HG03558 (cell line): ENCODE results near the gene MUC6.

Experiments
- ATAC-seq: cut with Tn5 transposase; IDR thresholded peaks from one replicate; pipeline ENCODE4 v1.9.1; 2021; ENCODE audit warnings: moderate number of reproducible peaks; ENCODE audit not compliant: unreplicated experiment; ENCODE audit errors: extremely low read depth

Gene MUC6

DNA sequence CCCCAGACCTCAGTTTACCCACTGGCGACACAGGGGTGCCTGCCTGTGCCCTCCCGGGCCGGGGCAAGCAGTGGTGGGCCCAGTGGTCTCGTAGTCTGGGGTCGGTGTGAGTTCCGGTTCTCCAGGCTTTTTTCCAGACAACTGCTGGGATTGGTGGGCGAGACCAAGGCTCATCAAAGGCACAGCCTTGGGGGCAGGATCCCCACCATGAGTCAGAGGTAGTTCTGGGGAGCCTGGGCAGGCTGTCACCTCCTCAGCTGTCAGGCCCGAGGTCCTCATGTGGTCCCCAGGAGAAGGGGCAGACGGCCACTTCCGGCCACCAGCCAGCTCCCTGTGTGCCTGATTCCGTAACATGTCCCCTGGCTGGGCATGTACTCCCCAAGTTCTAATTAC lies 37.3 kb upstream of the MUC6 start:
- ATAC-seq: no peak

DNA sequence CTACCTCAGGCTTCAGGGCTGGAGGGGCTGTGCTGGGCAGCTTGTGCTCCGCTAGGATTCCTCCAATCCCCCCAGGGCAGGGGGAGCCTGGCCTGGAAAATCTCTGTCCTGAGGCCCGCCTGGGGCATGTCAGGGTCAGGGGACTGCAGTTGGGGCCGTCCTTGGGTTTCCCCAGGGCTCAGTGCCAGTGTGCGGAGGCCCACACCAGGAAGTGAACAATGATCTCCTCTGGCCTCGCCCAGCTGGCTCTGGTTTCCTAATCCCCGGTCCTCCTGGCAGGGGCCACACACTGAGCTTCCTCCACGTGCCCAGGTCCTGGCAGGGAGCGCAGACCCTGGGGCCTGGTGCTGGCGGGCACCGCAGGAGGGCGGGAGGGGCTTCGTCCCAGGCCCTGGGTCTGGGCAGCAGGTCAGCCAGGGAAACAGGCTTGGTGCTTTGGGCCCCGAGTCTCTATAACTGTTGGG lies 36.8 kb upstream of the MUC6 start:
- no peak for ATAC-seq

DNA sequence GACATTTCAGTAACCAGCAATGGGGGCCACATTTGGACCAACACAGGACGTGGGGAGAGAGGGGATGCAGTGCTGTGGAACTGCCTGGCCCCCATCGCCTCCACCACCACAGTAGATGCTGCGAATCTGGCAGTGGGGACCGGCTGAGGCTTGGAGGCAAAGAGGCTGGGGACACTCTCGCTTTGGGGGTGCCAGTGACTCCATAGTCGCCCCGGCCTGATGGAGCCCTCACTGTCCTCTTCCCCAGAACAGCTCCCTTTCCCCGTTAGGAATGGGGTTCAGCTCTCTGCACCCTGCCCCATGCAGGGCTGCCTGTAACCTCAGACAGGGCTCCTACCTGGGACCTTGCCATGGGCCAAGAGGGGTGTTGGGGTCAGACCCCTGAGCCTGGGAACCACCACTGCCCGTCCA lies 36.3 kb upstream of the MUC6 start:
- no peak for ATAC-seq

DNA sequence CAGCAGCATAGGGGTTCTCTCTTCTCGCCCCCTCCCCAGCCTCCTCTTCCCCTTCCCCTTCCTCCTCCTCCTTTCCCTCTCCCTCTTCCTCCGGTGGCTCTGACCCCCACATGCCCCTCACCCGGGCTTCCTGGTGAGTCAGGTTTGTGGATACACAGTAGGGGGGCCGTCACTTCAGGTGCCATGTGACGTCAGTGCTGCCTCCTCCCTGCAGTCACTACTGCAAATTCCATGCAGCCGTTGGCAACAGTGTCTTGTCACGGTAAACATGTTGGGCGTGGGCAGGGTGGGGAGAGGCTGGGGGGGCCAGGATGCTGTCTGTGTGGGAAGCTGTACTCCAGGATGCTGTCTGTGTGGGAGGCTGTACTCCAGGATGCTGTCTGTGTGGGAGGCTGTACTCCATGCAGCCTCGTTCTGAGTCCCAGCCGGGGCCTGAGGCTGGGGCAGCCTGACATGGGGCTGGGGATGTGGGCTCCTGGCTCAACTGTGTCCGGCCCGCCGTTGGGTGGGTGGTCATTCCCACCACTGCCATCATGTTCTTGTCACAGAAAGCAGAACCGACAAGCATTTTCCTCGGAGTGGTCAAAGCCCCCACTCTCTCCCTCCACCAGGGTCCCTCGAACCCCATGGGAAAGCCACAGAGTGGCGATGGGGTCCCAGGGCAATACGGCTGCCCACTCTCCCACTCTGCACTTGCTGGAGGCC lies 35.8 kb upstream of the MUC6 start:
- ATAC-seq: no peak

DNA sequence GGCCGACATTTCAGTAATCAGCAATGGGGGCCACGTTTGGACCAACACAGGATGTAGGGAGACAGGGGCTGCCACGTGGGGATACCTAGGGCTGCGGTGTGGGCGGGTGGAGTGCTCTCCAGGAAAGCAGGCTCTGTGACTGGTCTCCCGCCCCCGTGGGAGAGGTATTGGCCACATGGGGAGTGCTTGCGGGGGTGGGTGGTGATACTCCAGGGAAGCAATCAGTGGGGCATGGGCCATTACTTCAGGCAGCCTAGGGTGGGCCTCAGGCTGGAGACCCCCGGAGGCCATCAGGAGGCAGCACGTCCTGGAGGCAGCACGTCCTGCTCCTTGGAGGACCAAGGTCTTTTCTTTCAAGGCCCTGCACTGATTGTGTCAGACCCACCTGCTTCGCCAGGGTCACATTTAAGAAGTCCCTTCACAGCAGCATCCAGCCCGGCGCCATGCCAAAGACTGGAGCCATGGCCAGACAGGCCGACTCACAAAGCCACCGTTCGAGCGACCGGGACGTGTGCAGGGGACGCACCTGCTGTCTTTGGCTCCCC lies 35.1 kb upstream of the MUC6 start:
- ATAC-seq: no peak

DNA sequence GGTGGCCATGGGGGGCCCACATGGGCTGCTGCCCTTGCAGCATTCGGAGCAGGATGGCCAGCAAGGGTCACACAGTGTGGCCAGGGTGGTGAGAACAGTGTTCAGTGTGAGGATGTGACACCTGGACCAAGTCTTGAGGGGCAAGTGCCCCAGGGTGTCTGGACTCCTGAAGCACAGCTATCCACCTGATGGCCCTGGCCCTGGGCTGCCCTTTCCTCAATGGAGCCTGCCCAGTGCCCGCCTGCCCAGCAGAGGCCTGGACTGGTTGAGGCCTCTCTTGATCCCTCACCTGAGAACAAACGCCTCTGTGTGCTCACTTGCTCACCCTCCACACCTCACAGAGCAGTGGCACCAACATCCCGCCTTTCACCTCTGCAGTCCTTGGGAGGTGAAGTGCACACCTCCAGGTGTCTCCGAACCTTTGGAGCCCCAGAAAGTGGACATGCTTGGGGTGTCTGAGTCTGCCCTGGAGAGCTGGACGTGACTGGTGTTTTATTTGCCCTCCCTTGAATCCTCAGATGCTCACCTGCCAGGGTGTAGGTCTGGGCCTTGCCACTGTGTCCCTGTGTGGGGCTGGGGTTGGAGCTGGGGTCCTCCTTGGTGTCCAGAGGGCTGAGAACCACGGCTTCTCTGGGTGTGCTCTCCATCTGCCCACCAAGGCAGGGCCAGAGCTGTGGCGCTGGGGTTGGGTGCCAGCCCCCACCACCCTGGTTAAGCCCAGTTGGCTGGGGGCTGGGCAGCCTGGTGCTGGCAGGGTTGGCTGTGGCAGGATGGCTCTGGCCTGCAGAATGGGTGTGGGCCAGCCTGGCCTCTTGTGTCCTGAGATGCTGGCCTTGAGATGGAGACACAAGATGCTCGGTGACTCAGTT lies 34.3 kb upstream of the MUC6 start:
- ATAC-seq: no peak

DNA sequence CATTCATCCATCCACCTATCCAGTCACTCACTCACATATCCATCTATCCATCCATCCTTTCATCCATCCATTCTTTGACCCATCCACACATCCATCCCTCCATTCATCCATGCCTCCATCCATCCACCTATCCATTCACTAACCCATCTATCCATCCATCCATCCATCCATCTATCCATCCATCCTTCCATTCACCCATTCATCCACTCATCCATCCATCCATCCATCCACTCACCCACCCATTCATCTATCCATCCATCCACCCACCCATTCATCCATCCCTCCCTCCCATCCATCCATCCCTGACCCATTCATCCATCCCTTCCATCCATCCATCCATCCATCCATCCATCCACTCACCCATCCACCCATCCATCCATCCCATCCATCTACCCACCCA lies 33.2 kb upstream of the MUC6 start:
- ATAC-seq: no peak

DNA sequence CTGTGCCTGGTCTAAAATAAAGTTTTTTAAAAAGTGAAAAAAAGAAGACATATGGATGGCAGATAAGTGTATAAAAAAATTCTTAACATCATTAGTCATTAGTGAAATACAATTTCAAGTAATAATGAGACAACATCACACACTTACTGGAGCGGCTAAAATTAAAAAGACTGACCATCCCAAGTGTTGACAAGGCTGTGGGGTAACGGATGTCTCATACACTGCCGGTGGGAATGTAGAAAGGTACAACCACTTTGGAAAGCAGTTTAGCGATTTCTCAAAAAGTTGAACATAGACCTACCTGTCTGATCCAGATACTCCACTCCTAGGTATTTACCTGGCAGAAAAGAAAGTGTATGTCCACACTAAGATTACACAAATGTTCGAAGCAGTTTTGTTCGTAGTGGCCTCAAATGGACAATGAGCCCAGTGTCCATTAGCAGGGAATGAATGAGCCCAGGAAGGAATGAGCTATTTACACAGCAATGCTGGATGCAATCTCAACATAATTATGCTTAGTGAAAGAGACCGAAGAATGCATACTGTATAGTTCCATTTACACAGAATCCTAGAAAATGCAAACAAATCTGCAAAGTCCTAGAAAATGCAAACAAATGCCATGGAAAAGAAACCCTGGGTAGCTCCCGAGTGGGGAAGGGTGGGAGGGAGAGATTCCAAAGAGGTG lies 31.4 kb upstream of the MUC6 start:
- ATAC-seq: no peak

DNA sequence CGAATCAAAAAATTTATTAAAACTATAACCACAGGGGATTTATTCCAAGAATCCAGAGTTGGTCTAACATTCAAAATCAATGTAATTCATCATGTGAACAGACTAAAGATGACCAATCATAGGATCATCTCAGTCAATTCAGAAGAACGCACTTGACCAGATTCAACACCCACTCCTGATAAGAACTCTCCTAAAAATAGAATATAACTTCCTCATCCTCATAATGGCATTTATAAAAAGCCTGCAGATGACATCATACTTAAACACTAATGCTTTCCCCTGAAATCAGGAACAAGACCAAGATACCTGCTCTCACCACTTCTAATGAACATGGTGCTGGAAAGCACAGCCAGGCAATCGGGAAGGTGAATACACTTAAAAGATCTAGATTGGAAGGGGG lies 27.6 kb upstream of the MUC6 start:
- ATAC-seq: no peak

DNA sequence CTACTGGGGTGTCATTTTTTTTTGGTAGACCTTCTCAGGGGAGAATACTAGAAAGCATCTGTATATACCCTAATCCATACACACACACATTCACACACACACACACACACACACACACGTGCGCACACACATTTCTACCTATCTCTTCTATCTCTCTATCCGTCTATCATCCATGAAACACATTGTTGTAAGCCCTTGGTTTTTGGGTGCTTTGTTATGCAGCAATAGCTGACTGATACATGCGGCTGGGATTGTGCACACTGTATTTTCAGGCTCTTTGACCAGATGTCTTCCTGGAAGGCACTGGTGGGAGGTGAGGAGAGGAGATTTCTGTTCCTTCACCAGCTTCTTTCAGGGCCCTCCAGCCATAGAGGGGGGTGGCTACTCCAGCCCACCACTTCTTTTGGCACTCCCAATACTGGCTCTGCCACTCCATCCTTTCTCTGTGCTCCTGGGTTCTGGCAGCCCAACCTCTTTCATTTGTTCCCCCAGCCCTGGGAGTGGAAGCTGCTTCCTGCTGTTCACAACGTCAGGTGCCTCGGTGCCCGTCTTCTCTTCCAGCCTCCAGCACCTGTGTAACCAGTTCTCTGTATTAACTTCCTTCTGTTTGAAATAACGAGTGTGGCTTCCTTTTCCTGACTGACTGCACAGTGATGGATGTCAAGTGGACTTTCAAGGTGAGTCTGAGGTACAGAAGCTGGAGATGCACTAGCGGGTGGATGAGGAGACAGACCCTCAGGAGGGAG lies 25.7 kb upstream of the MUC6 start:
- ATAC-seq: no peak

DNA sequence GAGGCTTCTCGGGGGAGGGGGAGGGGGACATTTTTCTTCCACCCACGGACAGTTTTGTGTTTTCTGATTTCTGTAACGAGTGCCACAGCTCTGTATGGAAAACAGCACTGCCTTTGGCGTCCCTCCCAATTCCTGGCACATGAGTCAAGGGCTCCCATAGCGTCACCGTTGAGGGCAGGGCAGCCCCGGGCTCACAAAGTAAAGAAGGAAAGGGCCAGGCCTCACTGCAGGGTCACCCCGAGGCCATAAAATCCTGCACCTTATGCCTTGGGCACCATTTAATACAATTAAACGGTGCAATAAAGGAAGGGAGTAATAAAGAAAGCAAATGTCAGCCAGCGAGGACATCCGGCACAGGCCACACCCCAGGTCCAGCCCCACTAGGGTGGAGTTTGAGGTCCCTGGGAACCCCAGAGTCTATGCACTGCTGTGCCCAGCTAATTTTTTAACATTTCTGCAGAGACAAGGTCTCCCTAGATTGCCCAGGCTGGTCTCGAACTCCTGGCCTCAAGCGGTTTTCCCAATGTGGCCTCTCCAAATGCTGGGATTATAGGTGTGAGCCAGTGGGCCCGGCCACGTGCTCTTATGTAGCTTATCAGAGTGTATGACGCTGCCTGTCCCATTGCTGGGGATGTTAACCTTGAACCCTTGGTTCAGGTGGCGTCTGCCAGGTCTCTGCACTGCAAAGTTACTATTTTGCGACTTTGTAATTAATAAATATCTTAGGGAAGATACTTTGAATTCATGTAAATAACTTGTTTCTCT lies 24.5 kb upstream of the MUC6 start:
- no peak for ATAC-seq

DNA sequence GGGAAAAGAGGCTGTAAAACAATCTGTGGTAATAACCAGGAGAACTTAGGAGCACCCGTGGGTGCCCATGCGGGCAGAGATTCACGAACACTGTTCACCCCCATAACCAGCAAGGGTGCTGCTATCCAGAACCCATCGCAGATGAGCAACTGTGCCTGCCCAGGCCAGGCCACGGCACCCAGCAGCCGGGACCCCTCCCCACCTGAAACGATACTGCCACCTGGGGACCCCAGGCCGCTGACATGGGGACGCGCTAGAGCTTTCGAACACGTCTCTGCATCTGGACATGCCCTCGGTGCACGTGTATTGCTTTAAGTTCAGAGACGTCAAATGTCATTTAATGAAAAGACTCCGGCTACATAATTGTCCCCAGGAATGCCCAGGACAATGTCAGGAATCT lies 23.9 kb upstream of the MUC6 start:
- ATAC-seq: no peak

DNA sequence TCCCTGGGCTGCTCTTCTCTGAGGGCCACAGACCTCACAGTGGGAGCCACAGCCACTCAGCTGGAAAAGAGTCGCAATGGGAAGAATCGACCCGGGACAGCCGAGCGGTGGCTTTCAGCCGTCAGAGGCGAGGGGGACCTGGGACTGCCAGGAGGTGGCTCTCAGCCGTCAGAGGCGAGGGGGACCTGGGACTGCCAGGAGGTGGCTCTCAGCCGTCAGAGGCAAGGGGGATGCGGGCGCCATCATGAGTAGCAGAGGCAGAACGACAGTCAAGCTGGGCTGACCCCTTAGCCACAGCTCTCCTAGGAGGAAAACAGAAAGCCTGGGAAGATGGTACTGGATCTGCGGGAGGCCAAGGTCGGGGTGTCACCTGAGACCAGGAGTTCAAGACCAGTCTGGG lies 23.2 kb upstream of the MUC6 start:
- no peak for ATAC-seq

DNA sequence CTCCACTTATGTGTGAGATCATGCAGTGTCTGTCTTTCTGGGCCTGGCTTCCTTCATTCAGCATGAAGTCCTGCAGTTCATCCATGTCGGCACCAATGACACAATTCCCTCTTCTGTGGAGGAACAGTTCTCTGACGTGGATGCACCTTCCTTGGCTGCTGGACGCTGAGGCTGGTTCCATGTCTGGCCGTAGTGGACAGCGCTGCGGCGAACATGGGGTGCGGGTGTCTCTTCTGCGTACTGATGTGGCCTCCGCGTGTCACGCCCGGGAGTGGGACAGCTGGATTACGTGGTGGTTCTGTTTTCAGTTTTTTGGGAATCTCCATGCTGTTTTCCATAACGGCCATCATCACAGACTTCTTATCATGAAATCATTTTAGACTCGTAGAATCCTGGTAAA lies 21.3 kb upstream of the MUC6 start:
- no peak for ATAC-seq

DNA sequence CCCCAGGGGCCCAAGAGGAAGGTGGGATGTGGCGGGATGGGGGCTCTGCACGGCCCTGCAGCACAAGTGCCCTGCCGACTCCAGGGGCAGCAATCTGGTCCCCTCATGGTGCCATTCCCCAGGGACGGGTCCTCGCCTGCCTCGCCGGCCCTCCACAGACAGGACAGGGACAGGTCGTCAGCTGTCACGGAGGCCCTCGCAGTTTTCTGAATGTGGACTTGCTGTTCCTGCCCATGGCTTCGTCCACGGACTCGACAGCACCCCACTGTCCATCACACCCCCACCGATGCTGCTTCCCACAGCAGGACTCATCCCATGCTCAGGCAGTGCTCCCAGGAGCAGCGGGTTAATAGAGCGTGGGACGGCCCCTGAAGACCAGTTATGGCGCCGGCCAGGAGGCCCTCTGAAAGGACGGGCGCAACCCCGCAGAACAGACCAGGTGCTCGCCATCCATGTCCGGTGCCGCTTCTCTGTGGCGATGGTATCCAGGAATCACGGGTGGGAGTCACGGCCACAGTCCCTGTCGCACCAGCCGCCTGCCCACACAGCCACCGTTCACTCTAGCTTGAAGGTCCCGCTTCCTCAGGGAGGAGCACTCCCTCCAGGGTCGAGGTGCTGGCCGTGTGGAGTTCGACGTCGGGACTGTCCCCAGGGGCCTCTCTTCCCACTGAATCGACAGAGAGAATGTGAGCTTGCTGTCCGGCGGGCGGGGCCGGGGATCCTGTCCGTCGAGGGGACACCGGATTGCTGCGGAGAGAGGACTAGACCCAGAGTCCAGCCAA lies 19.7 kb upstream of the MUC6 start:
- no peak for ATAC-seq

DNA sequence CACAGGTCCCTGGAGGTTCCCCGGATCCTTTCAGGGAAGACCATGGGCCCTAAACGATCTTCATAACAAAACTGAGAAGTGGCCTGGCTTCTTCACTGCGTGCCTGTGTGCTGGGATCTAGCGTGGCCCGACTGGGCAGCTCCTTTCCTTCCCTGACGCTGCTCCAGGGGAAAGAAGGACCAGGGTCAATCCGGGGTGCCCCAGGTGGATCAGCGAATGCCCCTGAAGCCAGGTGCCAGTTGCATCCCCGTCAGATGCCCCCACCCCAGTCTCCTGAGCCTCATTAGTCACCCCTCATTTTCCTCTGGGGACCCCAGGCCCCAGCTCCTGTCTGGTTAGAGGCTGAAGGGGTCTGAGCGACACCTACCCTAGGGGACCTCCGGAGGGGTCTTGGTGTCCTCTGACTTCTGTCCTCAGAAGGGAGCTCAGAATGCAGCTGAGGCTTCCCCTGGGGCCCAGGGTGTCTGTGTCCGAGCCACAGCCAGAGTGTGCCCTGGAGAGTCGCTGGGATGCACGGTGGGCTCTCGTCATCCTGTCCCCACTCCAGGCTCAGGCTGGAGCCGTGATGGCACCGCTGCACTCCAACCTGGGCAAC lies 18.7 kb upstream of the MUC6 start:
- no peak for ATAC-seq

DNA sequence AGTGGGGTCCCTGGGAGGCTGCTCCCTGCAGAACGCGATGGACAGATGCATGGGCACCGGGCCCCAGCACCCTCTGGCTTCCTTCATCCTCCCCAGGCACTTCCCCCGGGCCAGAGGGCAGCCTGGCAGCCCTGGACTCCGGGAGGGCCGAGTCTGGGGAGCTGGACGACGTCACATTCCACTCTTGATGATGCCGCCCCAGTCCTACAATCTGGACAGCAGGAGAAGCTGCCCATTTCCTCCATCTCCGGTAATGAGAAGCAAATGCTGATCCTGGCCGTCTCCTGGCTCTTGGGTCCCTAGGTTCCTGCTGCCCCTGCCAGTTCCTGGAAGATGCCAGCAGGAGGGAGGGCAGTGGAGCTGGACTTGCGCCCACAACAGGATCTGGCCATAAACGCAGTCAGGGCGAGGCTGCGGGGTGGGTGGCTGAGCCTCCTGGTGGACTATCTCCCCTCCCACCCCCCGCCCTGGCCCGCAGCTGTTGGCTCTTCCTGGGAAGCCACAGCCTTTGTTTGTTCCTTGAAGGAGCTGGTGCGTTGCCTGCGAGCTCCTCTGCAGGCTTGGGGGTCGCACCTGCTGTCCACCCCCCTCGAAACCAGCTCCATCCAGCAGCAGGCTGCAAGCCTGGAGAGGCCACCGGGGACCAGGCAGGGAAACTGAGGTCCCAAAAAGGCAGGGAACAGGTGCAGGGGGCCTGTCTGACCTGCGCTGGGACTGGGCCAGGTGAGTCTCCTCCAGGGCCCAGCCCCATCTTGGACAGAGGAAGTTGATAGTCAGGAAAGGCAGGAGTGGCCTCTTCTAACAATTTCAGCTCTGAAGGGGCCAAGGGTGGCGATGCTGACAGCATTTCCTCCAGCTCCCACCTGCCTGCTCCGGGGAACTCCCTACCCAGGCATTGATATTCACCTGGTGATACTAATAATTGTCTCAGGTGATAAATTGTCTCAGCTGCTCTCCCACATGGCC lies 17.9 kb upstream of the MUC6 start:
- ATAC-seq: no peak
